ENCODE measurements around the gene KCNIP2.

The KCNIP2 gene

GRCh38 chr10:101843032-101844021 lies at the start of gene KCNIP2:
Gene KCNIP2 (minus strand): TSS chr10:101843800. CDS start chr10:101843568, 232 bp downstream.
- no peak within 1 kb of the TSS for H3K27ac ChIP-seq

DNA sequence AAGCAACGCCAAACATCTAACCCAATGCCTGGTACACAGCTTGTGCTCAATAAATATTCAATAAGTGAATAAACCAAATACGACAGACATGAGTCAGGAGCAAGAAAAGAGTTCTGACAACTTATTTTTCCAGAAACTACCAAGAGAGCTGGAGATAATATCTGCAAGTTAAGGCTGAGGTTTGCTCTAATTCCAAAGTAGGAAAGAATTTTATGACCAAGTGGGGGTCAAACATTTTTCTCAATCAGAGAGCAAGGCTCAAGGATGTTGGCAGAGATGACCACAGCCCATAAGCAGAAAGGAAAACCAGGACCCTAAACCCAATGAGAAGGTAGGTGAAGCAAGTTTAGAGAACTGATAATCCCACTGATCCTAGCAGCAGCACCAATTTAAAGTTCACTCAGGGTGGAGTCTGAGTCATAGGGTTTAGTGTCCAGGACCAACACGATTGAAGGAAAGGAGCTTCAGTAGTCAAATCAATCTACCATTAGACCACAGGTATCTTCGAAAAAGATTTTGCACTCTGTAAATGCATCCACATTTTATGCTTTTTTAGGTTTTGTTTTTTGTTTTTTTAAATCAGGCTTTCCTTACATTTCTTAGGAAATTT lies 49.3 kb upstream of the KCNIP2 start:
- TF ChIP-seq ZFX (IDR thresholded peaks at IDR 0.05) = no peak
- TF ChIP-seq, protein P1, sequence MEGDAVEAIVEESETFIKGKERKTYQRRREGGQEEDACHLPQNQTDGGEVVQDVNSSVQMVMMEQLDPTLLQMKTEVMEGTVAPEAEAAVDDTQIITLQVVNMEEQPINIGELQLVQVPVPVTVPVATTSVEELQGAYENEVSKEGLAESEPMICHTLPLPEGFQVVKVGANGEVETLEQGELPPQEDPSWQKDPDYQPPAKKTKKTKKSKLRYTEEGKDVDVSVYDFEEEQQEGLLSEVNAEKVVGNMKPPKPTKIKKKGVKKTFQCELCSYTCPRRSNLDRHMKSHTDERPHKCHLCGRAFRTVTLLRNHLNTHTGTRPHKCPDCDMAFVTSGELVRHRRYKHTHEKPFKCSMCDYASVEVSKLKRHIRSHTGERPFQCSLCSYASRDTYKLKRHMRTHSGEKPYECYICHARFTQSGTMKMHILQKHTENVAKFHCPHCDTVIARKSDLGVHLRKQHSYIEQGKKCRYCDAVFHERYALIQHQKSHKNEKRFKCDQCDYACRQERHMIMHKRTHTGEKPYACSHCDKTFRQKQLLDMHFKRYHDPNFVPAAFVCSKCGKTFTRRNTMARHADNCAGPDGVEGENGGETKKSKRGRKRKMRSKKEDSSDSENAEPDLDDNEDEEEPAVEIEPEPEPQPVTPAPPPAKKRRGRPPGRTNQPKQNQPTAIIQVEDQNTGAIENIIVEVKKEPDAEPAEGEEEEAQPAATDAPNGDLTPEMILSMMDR (conservative IDR thresholded peaks at IDR 0.05) = no peak
- H3K27ac ChIP-seq = no peak overlapping the region

More at GRCh38 chr10:101843032-101844021, at the start of gene KCNIP2:
- TF ChIP-seq, protein P1 (conservative IDR thresholded peaks at IDR 0.05) = peak; percentile 75
- no peak for TF ChIP-seq ZFX (IDR thresholded peaks at IDR 0.05)

DNA sequence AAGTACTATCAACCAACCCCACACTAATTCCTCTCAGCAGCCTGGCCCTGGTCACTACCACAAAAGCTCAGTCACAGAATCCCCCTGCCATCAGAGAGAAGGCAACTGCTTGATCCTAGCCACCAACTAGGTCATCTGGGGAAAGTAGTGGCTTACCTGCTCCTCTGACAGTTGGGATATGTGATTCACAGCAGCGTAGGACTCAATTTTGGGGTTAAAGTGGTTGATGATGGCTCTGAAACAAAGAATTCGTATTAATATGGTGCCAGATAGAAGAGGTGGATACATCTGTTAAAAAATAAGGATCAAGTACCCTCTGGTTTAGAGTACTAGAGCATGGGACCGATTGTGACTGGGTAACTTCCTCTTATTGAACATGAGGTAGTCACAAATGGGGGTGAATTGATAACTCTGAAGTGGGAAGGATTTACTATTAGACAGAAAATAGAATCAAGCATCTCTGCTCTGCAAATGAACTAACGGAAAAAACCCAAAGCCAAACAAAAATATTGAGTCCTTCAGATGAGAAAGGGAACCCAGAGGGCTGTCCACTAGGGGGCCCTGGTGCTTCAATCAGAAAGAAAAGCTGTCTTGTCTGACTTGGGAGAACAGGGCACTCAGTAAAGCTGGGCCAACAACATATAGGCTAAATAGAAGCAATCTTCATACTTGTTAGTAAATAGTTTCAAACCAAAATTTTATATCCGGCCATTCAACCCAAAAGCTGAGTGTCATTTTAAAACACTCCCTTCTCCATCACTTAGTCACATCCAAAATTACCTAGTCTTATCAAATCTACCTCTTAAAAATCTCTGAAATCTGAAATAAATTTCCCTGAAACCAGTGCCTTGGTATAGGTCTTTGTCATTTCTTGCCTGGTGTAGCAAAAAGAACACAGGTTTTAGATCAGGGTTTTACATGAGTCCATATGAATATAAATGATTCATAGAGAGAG lies 45.9 kb upstream of the KCNIP2 start:
- TF ChIP-seq, protein P1 (conservative IDR thresholded peaks at IDR 0.05) = peak; percentile 94
- no peak for TF ChIP-seq ZFX (IDR thresholded peaks at IDR 0.05)
- H3K27ac ChIP-seq = no peak overlapping the region

GRCh38 chr10:101888251-101888949 lies 44.8 kb upstream of the KCNIP2 start:
- TF ChIP-seq, protein P1 (conservative IDR thresholded peaks at IDR 0.05) = no peak
- no peak for TF ChIP-seq ZFX (IDR thresholded peaks at IDR 0.05)
- H3K27ac ChIP-seq = no peak overlapping the region

GRCh38 chr10:101887775-101888174 lies 44.2 kb upstream of the KCNIP2 start:
- H3K27ac ChIP-seq = no peak overlapping the region
- TF ChIP-seq, protein P1 (conservative IDR thresholded peaks at IDR 0.05) = no peak

DNA sequence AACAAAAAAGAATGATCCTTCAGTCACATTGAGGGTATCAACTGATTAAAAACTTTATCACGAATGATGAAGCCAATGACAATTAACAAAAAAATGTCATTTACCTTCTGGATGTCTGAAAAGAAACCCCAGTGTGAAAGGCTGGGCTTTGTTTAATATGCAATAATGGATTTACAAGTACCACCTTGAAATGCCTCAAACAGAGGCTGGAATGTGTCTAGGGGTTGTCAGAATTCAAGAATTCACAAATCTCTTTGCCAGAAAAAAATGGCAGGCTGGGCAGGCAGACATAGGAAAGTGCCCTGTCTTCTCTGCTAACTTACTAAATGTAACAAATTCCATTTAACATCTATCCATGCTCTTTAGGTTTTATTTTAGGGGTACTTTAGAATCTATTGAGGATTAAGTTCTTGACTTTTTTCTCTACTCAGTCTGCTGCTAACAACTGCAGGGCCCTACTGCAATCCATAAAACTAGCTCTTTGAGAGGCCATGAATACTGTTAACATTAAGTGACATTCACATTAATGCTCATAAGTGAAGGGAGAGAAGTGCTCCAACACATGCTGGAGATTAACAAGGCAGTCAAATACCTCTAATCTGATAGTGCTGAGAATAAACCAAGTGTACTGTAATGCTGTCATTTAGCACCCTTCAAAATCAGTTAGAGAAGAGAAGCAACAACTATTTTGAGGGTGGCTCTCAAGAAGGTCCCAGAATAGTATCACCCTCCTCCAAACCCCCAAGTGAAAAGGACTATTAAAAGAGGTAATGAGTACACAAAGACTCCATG lies 43.1 kb upstream of the KCNIP2 start:
- no peak overlapping the region for H3K27ac ChIP-seq
- TF ChIP-seq, protein P1 (conservative IDR thresholded peaks at IDR 0.05) = no peak
- no peak for TF ChIP-seq ZFX (IDR thresholded peaks at IDR 0.05)

Measured in C4-2B (cell line).